ENCODE results near the gene CLK2. TPM values are rescaled to one million over a fixed set of nuclear protein-coding genes. Genes with fewer than 3 reads are reported as not detected.
"Not testable (repeated sequence)": the region's sequence is repeated elsewhere in the genome, so short reads cannot be mapped to it uniquely, and the experiment has no call there.

CLK2 gene
- total RNA-seq, 2 donors from 2014 or later, result 31.2 to 32.3 TPM

- DNase-seq (ENCODE audit: low spot score), result peak; percentile 99
- intact Hi-C loops (cut with DNase I), result loop anchor here (2.0 to 10.0 kb wide), 3 partner anchors 21 to 53 kb away; partner anchors contain the start of genes KRTCAP2 (in 1 of the 2), THBS3 (in 1 of the 2) and TRIM46 (in 1 of the 2)
Observed at GRCh38 chr1:155227261-155228095, 45.8 kb downstream of the CLK2 start.

- DNase-seq (ENCODE audit: low spot score), result peak; percentile 87
- intact Hi-C loops (cut with DNase I), result loop anchor here (2.0 to 10.0 kb wide), 3 partner anchors 20 to 52 kb away; partner anchors contain the start of genes KRTCAP2 (in 1 of the 2), THBS3 (in 1 of the 2) and TRIM46 (in 1 of the 2)
Observed at GRCh38 chr1:155226910-155227260, 46.4 kb downstream of the CLK2 start.

GRCh38 chr1:155226188-155226909 lies 47.0 kb downstream of the CLK2 start:
- DNase-seq (ENCODE audit: low spot score), result peak; percentile 94
- intact Hi-C loops (cut with DNase I), result loop anchor here (2.0 to 10.0 kb wide), 3 partner anchors 20 to 52 kb away; partner anchors contain the start of genes KRTCAP2 (in 1 of the 2), THBS3 (in 1 of the 2) and TRIM46 (in 1 of the 2)

- intact Hi-C loops (cut with DNase I), result loop anchor here in 1 of 2 donors (10.0 kb wide), 1 partner anchor 51 kb away; the partner anchor contains the start of genes KRTCAP2 and TRIM46
- not testable (repeated sequence) for DNase-seq (ENCODE audit: low spot score)
Observed at GRCh38 chr1:155225404-155225759, 47.9 kb downstream of the CLK2 start.

- intact Hi-C loops (cut with DNase I), result loop anchor here in 1 of 2 donors (10.0 kb wide), 1 partner anchor 48 kb away; the partner anchor contains the start of genes KRTCAP2 and TRIM46
- DNase-seq (ENCODE audit: low spot score), result no peak
Observed at GRCh38 chr1:155223047-155223446, 50.3 kb downstream of the CLK2 start.

GRCh38 chr1:155220211-155220965 lies 52.9 kb downstream of the CLK2 start:
- DNase-seq (ENCODE audit: low spot score), result not testable (repeated sequence)
- intact Hi-C loops (cut with DNase I), result loop anchor here in 1 of 2 donors (10.0 kb wide), 1 partner anchor 46 kb away; the partner anchor contains the start of genes KRTCAP2 and TRIM46

GRCh38 chr1:155219592-155220031 lies 53.7 kb downstream of the CLK2 start:
- DNase-seq (ENCODE audit: low spot score), result no peak
- intact Hi-C loops (cut with DNase I), result loop anchor here in 1 of 2 donors (10.0 kb wide), 1 partner anchor 45 kb away; the partner anchor contains the start of genes KRTCAP2 and TRIM46

GRCh38 chr1:155218854-155219591 lies 54.3 kb downstream of the CLK2 start:
- no peak for DNase-seq (ENCODE audit: low spot score)
- intact Hi-C loops (cut with DNase I), result no loop called here

- DNase-seq (ENCODE audit: low spot score); intact Hi-C loops (cut with DNase I): not testable (repeated sequence)
Observed at GRCh38 chr1:155214702-155215101, 58.6 kb downstream of the CLK2 start.

Other genes starting within 250 kb of the CLK2 start
- 1 to 10 TPM in 1 of 2 donors, under 1 TPM in 1; 0.48 to 1.1 TPM for gene DCST2, start 239.7 kb downstream of the CLK2 start, total RNA-seq
- not detected for gene DCST1, start 239.7 kb downstream of the CLK2 start, total RNA-seq
- gene ADAM15, start 222.2 kb downstream of the CLK2 start, total RNA-seq, result 100 to 1,000 TPM; 146 to 178 TPM
- gene EFNA4, start 209.8 kb downstream of the CLK2 start, total RNA-seq, result 1 to 10 TPM; 2.0 to 2.6 TPM
- 1 to 10 TPM; 2.0 TPM for gene EFNA3, start 194.7 kb downstream of the CLK2 start, total RNA-seq
- 10 to 100 TPM; 12.6 to 13.2 TPM for gene EFNA1, start 145.6 kb downstream of the CLK2 start, total RNA-seq
- gene SLC50A1, start 137.7 kb downstream of the CLK2 start, total RNA-seq, result 10 to 100 TPM; 24.5 TPM
- gene DPM3, start 133.0 kb downstream of the CLK2 start, total RNA-seq, result 10 to 100 TPM; 53.1 to 75.2 TPM
- 100 to 1,000 TPM; 145 to 146 TPM for gene KRTCAP2, start 100.2 kb downstream of the CLK2 start, total RNA-seq
- gene TRIM46, start 99.7 kb downstream of the CLK2 start, total RNA-seq, result 1 to 10 TPM; 1.3 to 2.1 TPM
- 10 to 100 TPM; 46.3 to 96.6 TPM for gene THBS3, start 65.6 kb downstream of the CLK2 start, total RNA-seq
- gene MTX1, start 64.8 kb downstream of the CLK2 start, total RNA-seq, result 10 to 100 TPM; 20.9 to 26.8 TPM
- 10 to 100 TPM; 21.3 to 25.3 TPM for gene ENTREP3, start 18.0 kb downstream of the CLK2 start, total RNA-seq
- 10 to 100 TPM; 34.7 to 37.3 TPM for gene SCAMP3, start 11.1 kb downstream of the CLK2 start, total RNA-seq
- gene HCN3, start 4.0 kb upstream of the CLK2 start, total RNA-seq, result 1 to 10 TPM; 1.4 to 1.5 TPM
- gene PKLR, start 27.9 kb upstream of the CLK2 start, total RNA-seq, result not detected
- 10 to 100 TPM; 86.7 to 93.0 TPM for gene FDPS, start 35.4 kb upstream of the CLK2 start, total RNA-seq
- 10 to 100 TPM; 32.5 to 34.6 TPM for gene RUSC1, start 47.4 kb upstream of the CLK2 start, total RNA-seq

Data from posterior vena cava (tissue), 2 donors.